ENCODE measurements around the gene COL18A1.

The COL18A1 gene

DNA sequence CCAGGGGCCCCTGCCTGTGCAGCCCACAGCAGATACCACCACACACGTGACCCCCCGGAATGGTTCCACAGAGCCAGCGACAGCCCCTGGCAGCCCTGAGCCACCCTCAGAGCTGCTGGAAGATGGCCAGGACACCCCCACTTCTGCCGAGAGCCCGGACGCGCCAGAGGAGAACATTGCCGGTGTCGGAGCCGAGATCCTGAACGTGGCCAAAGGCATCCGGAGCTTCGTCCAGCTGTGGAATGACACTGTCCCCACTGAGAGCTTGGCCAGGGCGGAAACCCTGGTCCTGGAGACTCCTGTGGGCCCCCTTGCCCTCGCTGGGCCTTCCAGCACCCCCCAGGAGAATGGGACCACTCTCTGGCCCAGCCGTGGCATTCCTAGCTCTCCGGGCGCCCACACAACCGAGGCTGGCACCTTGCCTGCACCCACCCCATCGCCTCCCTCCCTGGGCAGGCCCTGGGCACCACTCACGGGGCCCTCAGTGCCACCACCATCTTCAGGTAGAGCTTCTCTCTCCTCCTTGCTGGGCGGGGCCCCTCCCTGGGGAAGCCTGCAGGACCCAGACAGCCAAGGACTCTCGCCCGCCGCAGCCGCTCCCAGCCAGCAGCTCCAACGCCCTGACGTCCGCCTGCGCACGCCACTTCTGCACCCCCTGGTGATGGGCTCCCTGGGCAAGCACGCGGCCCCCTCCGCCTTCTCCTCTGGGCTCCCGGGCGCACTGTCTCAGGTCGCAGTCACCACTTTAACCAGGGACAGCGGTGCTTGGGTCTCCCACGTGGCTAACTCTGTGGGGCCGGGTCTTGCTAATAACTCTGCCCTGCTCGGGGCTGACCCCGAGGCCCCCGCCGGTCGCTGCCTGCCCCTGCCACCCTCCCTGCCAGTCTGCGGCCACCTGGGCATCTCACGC is 51.0 kb downstream of the COL18A1 start:
- no peak for DNase-seq (ENCODE audit: low spot score)

DNA sequence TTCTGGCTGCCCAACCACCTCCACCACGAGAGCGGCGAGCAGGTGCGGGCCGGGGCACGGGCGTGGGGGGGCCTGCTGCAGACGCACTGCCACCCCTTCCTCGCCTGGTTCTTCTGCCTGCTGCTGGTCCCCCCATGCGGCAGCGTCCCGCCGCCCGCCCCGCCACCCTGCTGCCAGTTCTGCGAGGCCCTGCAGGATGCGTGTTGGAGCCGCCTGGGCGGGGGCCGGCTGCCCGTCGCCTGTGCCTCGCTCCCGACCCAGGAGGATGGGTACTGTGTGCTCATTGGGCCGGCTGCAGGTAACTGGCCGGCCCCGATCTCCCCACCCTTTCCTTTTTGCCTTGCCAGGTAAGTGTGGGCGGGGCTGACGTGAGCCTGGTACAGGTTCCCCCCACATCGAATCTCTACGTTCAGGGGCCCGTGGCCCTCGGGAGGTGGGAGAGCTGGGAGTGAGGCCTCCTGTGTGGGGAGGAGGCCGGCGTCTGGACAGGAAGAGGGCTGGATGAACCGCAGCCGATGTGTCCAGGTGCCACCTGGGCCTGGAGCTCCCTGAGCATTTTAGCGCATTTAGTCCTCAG is 51.7 kb downstream of the COL18A1 start:
- DNase-seq (ENCODE audit: low spot score), result no peak

- no peak for DNase-seq (ENCODE audit: low spot score)
These were observed 52.3 kb downstream of the COL18A1 start for GRCh38 chr21:45457161-45457831.

DNA sequence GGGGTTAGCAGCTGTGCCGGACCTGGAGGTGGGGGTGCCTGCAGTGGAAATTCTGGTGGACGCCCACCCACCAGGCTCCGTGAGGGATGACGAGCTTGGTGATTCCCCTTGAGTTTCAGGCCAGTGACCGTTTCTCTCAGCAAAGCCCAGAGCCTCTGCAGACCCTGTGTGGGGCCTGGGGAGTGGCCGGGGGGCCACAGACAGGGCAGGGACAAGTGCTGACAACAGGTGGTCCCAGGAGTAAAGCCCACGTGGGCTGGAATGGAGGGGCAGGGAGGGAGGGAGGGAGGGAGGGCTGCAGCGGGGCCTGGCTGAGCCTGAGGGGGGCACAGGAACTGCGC is 52.8 kb downstream of the COL18A1 start:
- DNase-seq (ENCODE audit: low spot score), result no peak

- DNase-seq (ENCODE audit: low spot score), result no peak
These were observed 53.6 kb downstream of the COL18A1 start for GRCh38 chr21:45458281-45459170.

DNA sequence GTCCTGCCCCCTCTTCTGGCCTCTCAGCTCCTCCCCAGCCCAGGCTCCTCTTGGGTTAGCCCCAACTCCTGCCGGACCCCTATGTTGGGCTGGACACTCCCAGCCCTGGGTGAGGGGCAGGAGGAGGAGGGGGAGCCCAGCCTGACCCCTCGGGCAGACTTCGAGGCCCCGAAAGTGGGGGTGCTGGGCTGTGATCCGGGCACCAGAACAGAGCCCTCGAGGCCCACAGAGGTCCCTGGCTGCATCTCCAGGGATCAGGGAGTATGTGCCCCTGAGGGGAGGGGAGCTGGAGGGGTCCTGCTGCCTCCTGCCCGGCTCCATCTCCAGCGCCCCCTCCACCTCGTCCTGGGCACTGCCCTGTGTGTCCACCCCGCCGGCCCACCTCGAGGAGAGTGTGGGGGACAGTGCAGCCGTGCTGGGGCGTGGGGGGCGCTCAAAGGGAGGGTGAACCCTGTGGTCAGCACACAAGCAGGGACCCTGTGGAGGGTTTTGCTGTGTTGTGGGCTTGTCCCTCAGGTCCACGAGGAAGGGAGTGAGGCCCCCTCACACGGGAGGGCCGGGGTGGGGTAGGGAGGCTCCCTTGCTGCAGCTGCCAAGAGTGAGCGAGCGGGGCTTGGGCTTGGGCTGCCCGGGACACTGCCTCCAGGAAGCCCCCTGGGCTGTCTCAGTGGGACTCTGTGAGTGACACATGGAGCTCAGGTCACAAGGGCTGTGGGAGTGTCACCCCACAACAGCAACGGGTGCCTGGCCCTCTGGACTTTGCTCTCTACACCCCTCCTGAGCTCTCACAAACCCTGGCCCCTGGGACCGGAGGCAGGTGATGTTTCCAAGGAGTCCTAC is 54.4 kb downstream of the COL18A1 start:
- DNase-seq (ENCODE audit: low spot score), result no peak

DNA sequence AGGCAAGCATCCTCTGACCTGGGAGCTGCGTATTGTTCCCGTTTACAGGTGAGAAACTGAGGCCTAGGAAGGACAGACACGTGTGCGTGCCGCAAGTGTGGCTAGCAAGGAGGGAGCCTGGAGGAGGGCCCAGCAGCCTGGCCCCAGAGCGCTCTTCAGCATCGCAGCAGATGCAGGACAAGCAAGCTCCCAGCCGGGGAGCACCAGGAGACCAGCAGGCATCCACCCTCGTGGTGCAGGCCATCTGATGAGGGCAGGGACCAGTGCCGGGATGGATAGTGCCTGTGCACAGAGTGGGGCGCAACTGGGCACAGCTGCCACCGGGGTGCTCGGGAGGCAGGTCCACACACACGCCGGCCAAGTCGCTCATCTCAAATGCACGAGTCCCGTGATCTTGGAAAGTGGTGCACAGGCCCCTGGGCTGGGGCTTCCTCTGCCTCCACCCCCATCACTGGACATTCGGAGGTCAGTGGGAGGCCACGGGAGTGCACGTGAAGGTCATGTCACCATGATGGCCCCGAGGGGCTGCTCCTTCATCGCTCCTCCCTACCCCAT is 55.1 kb downstream of the COL18A1 start:
- DNase-seq (ENCODE audit: low spot score), result no peak

GRCh38 chr21:45460611-45461368 is 55.8 kb downstream of the COL18A1 start:
- no peak for DNase-seq (ENCODE audit: low spot score)

- no peak for DNase-seq (ENCODE audit: low spot score)
These were observed 56.4 kb downstream of the COL18A1 start for GRCh38 chr21:45461369-45461750.

GRCh38 chr21:45461806-45462341 is 56.9 kb downstream of the COL18A1 start:
- DNase-seq (ENCODE audit: low spot score), result no peak

- no peak for DNase-seq (ENCODE audit: low spot score)
These were observed 58.9 kb downstream of the COL18A1 start for GRCh38 chr21:45463871-45464270.

DNA sequence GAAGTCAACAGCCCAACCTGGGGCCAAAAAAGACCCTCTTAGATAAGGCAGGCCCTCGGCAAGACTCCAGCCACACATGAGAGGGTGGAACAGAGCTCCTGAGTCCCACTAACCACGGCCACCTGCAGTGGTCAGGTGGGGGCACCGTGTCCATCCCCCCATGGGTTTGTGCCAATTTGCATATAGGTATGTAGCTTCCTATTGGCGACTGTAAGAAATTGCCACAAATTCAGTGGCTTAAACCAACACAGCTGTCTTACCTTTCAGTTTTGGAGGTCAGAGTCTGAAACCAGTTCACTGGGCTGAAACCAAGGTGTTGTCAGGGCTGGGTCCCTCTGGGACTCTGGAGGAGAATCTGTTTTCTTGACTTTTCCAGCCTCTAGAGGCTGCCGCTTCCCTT is 59.3 kb downstream of the COL18A1 start:
- DNase-seq (ENCODE audit: low spot score), result no peak

DNA sequence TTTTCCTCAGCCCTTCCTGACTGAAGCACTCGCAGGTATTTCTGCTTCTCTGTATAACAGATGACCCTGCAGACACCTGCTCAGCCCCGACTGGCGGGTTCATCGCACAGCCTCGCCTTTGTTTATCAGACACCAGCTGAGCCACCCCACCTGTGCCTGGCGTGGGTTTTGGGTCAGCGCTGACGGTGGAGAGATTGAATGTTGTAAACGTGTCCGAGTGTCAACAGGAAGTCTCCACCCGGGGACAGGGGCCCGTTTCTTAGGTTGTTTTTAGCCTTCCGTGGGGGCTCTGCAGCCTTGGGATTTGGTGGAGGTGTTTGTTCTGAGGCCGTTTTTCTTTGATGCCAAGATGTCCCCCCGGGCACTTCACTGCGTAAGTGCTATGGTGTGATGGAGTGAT is 60.1 kb downstream of the COL18A1 start:
- DNase-seq (ENCODE audit: low spot score), result no peak

GRCh38 chr21:45465611-45466329 is 60.8 kb downstream of the COL18A1 start:
- no peak for DNase-seq (ENCODE audit: low spot score)

- no peak for DNase-seq (ENCODE audit: low spot score)
These were observed 61.6 kb downstream of the COL18A1 start for GRCh38 chr21:45466330-45467220.

GRCh38 chr21:45467221-45467779 is 62.3 kb downstream of the COL18A1 start:
- no peak for DNase-seq (ENCODE audit: low spot score)

DNA sequence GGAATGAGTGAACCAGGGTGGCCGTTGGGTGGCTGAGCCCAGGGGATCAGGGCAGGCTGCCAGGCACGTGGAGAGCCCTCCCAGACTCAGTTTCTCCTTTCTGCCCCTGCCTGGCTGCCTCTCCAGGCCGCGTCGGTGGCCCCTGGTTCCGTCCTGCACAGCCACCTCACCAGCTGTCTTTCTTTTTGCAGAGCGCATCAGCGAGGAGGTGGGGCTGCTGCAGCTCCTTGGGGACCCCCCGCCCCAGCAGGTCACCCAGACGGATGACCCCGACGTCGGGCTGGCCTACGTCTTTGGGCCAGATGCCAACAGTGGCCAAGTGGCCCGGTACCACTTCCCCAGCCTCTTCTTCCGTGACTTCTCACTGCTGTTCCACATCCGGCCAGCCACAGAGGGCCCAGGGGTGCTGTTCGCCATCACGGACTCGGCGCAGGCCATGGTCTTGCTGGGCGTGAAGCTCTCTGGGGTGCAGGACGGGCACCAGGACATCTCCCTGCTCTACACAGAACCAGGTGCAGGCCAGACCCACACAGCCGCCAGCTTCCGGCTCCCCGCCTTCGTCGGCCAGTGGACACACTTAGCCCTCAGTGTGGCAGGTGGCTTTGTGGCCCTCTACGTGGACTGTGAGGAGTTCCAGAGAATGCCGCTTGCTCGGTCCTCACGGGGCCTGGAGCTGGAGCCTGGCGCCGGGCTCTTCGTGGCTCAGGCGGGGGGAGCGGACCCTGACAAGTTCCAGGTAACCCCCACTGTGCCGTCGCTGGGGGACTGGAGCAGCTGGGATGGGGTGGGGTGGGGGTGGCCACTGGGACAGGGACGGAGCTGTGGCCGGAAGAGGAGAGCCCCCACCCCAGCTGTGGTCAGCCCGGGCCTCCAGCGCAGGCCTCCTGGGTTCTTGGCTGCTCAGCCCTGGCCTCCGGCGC is 63.3 kb downstream of the COL18A1 start:
- no peak for DNase-seq (ENCODE audit: low spot score)
